Gastroesophageal sphincter (tissue), 4 donors: ENCODE data around the gene DRP2. TPM values are rescaled to one million over a fixed set of nuclear protein-coding genes. Genes with fewer than 3 reads are reported as not detected.
"Not testable (repeated sequence)": the region's sequence is repeated elsewhere in the genome, so short reads cannot be mapped to it uniquely, and the experiment has no call there.

Source experiments
- ATAC-seq: fragments of 150-250 bp; one replicate; pipeline ENCODE4 v1.9.1; 2016; ENCODE audit warnings: mild to moderate bottlenecking, moderate library complexity
- H3K27ac ChIP-seq, 4 donors: fragments of 200-600 bp; sonication (generic) in 3 of 4; 1 replicate in 3 of 4; 2 replicates in 1 of 4; pipeline ENCODE4 v1.5.1; 2016 to 2019
- H3K27me3 ChIP-seq: fragments of 200-600 bp; sonication (generic); one replicate; pipeline ENCODE4 v1.5.1; 2019
- H3K36me3 ChIP-seq, 2 donors: fragments of 200-600 bp; sonication (generic); one replicate each; pipeline ENCODE4 v1.5.1; 2019; ENCODE audit warnings: control low read depth in 1 of 2
- H3K4me1 ChIP-seq, 3 donors: fragments of 200-600 bp; sonication (generic); 1 replicate in 2 of 3; 2 replicates in 1 of 3; pipeline ENCODE4 v1.5.1; 2016 to 2019; ENCODE audit warnings: control low read depth in 2 of 3
- H3K4me3 ChIP-seq, 2 donors: fragments of 200-600 bp; sonication (generic); one replicate each; pipeline ENCODE4 v1.5.1; 2019; ENCODE audit warnings: mild to moderate bottlenecking in 1 of 2, moderate library complexity in 1 of 2
- H3K9me3 ChIP-seq, 3 donors: fragments of 200-600 bp; sonication (generic); one replicate each; pipeline ENCODE4 v1.5.1; 2017 to 2019; ENCODE audit warnings: control low read depth in 2 of 3
- EP300 ChIP-seq: sonication (generic); formaldehyde crosslinking; IDR thresholded peaks from one replicate; pipeline ENCODE4 v1.6.1; 2017; ENCODE audit warnings: antibody characterized with exemption, mild to moderate bottlenecking
- POLR2A ChIP-seq, 2 donors: fragments of 450-650 bp; IDR thresholded peaks; one replicate each; pipeline ENCODE4 v1.6.1; 2017; ENCODE audit warnings: antibody characterized with exemption in 2 of 2, mild to moderate bottlenecking in 2 of 2, moderate library complexity in 1 of 2
- POLR2AphosphoS5 ChIP-seq: sonication (generic); formaldehyde crosslinking; IDR thresholded peaks from one replicate; pipeline ENCODE4 v1.6.1; 2017; ENCODE audit warnings: antibody characterized with exemption
- WGBS, 2 donors: methylation state at CpG; one replicate each; pipeline ENCODE4 v1.1.5; 2018; ENCODE audit warnings: low coverage in 1 of 2; 5-methylcytosine and 5-hydroxymethylcytosine counted together
- total RNA-seq, 4 donors: library from RNA; depleted of rRNA; stranded (reverse); fragments of >200 nt; gene quantifications; one replicate each; pipeline ENCODE4 v1.1.0, GENCODE V29; 2016
- TF ChIP-seq, protein P1 (sequence below), 4 experiments: fragments of 200-600 bp in 2 of 4; fragments of 450-650 bp in 2 of 4; sonication (generic) in 1 of 4; IDR thresholded peaks; one replicate each; pipeline ENCODE4 v1.5.1; 2017 to 2019; ENCODE audit warnings: antibody characterized with exemption in 4 of 4, mild to moderate bottlenecking in 2 of 4, moderate library complexity in 2 of 4

DRP2 gene, protein sequence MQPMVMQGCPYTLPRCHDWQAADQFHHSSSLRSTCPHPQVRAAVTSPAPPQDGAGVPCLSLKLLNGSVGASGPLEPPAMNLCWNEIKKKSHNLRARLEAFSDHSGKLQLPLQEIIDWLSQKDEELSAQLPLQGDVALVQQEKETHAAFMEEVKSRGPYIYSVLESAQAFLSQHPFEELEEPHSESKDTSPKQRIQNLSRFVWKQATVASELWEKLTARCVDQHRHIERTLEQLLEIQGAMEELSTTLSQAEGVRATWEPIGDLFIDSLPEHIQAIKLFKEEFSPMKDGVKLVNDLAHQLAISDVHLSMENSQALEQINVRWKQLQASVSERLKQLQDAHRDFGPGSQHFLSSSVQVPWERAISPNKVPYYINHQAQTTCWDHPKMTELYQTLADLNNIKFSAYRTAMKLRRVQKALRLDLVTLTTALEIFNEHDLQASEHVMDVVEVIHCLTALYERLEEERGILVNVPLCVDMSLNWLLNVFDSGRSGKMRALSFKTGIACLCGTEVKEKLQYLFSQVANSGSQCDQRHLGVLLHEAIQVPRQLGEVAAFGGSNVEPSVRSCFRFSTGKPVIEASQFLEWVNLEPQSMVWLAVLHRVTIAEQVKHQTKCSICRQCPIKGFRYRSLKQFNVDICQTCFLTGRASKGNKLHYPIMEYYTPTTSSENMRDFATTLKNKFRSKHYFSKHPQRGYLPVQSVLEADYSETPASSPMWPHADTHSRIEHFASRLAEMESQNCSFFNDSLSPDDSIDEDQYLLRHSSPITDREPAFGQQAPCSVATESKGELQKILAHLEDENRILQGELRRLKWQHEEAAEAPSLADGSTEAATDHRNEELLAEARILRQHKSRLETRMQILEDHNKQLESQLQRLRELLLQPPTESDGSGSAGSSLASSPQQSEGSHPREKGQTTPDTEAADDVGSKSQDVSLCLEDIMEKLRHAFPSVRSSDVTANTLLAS
- under 1 TPM; 0.20 to 0.54 (median 0.31) TPM for total RNA-seq

DNA sequence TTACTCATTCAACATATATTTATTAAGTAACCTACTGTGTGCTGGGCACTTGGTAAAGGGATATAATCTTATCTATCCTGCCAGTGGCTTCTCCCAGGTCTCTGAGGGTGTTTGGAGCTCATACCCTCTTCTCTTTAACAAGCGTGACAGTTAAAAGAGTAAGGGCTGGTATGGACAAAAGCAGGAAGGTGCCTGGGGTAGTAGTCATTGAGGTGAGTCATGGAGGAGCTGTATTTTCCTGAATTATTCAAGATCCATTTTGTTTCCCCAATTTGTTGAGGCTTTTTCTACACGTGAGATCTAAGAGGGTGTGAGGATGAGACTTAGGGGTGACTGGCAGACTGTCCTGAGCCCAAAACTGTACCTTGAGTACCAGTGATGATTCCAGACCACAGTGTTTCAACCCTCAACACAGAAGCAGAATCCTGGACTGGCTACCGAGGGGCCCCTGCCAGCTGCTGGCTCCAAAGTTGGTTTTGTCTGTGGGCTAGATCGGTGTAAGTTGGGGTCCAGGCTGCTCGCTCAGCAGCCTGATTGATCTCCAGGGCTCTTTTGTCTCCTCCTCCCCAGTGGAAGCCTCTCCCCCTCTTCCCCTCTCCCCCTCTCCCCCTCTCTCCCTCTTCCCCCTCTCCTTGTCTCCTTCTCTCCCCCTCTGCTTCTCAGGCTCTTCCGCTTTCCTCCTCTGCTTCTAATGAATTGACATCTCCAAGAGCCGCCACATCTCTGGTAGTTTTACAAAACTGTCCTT lies at the start of gene DRP2:
DRP2 (plus strand) TSS at position 671 of the 748 bp plus-strand sequence. CDS start 11,862 bp downstream, outside the sequence.
- Histone ChIP-seq H3K4me1 (no peaks in the 10 kb centered on the region), H3K36me3 (no peaks in the 10 kb centered on the region), H3K27ac (no peak within 1 kb of the TSS), H3K27me3 (no peaks in the 10 kb centered on the region), H3K9me3 (no peaks in the 10 kb centered on the region), H3K4me3 (no peak within 1 kb of the TSS)
- TF ChIP-seq, protein P1, sequence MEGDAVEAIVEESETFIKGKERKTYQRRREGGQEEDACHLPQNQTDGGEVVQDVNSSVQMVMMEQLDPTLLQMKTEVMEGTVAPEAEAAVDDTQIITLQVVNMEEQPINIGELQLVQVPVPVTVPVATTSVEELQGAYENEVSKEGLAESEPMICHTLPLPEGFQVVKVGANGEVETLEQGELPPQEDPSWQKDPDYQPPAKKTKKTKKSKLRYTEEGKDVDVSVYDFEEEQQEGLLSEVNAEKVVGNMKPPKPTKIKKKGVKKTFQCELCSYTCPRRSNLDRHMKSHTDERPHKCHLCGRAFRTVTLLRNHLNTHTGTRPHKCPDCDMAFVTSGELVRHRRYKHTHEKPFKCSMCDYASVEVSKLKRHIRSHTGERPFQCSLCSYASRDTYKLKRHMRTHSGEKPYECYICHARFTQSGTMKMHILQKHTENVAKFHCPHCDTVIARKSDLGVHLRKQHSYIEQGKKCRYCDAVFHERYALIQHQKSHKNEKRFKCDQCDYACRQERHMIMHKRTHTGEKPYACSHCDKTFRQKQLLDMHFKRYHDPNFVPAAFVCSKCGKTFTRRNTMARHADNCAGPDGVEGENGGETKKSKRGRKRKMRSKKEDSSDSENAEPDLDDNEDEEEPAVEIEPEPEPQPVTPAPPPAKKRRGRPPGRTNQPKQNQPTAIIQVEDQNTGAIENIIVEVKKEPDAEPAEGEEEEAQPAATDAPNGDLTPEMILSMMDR (IDR thresholded peaks at IDR 0.05), result no peak
- no peak for TF ChIP-seq POLR2A (IDR thresholded peaks at IDR 0.05)
- no peak for TF ChIP-seq EP300
- TF ChIP-seq POLR2AphosphoS5, result no peak
- 69% methylated on average over 3 of the region's 7 CpGs; no CpG with 5 or more reads in 1 of the 2 donors for WGBS, 2 donors
- ATAC-seq, result no peak

DNA sequence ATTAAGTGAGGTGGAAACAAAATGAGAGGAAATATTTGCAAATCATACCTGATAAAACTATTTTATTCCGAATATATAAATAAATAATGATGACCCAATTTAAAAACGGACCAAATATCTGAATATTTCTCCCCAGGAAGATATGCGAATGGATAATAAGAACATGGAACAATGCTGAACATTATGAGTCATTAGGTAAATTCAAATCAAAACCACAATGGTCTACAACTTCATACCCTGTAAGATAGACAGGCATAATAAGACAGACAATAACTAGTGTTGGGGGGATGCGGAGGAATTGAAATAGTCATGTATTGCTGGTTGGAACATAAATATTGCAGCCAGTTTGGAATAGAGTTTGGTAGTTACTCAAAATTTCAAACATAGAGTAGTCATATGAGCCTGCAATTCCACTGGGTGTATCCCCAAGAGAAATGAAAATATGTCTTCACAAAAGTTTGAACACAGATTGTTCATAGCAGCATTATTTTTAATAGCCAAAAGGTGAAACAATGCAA lies 47.6 kb upstream of the DRP2 start:
- Histone ChIP-seq H3K4me3 (no peak overlapping the region), H3K27me3 (no peaks in the 10 kb centered on the region), H3K9me3 (no peaks in the 10 kb centered on the region), H3K4me1 (no peaks in the 10 kb centered on the region), H3K27ac (no peak overlapping the region), H3K36me3 (no peaks in the 10 kb centered on the region)
- ATAC-seq, result no peak
- no peak for TF ChIP-seq POLR2A (IDR thresholded peaks at IDR 0.05)
- no peak for TF ChIP-seq POLR2AphosphoS5
- TF ChIP-seq EP300, result no peak
- TF ChIP-seq, protein P1 (IDR thresholded peaks at IDR 0.05), result no peak
- WGBS, 2 donors, result 56 to 77% methylated on average over 4 of the region's 4 CpGs

DNA sequence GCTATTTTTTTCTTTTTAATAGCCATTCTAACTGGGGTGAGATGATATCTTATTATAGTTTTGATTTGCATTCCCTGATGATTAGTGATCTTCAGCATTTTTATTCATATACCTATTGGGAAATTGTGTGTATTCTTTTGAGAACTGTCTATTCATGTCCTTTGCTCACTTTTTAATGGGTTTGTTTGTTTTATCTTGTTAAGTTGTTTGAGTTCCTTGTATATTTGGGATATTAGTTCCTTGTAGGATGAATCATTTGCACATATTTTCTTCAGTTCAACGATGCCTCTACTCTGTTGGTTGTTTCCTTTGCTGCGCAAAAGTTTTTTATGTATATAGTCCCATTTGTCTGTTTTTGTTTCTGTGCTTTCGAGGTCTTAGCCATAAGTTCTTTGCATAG lies 43.1 kb upstream of the DRP2 start:
- TF ChIP-seq EP300 (no peak), POLR2AphosphoS5 (no peak), POLR2A (IDR thresholded peaks at IDR 0.05) (no peak)
- TF ChIP-seq, protein P1 (IDR thresholded peaks at IDR 0.05), result no peak
- WGBS, 2 donors, result 74 to 79% methylated on average over 2 of the region's 3 CpGs
- H3K27ac ChIP-seq, result no peak overlapping the region
- no peak overlapping the region for H3K4me3 ChIP-seq
- H3K27me3 ChIP-seq, result no peaks in the 10 kb centered on the region
- H3K9me3 ChIP-seq, result no peaks in the 10 kb centered on the region
- ATAC-seq, result no peak
- no peaks in the 10 kb centered on the region for H3K36me3 ChIP-seq
- H3K4me1 ChIP-seq, result no peaks in the 10 kb centered on the region

DNA sequence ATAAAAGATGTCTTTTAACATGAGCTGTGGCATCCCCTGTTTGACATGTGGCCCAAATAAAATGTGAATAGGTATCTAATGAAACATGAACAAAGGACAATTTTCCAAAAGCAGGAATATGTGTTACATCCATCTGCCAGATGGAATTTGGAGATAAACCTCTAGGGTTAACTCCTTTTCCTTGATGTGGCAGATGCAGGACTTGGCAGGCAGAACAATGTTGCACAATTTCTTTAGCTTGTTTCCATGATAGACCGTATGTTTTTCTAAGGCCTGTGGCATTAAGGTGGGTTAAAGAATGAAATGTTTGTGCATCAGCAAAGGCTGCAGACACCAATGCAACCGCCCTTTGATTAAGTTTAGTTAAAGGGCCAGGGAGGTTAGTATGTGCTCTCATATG lies 34.7 kb upstream of the DRP2 start:
- not testable (repeated sequence) for ATAC-seq, H3K9me3 ChIP-seq, H3K4me1 ChIP-seq, H3K27ac ChIP-seq, H3K4me3 ChIP-seq, H3K27me3 ChIP-seq, H3K36me3 ChIP-seq
- WGBS, 2 donors, result 42% methylated on average over 2 of the region's 2 CpGs; no CpG with 5 or more reads in 1 of the 2 donors

DNA sequence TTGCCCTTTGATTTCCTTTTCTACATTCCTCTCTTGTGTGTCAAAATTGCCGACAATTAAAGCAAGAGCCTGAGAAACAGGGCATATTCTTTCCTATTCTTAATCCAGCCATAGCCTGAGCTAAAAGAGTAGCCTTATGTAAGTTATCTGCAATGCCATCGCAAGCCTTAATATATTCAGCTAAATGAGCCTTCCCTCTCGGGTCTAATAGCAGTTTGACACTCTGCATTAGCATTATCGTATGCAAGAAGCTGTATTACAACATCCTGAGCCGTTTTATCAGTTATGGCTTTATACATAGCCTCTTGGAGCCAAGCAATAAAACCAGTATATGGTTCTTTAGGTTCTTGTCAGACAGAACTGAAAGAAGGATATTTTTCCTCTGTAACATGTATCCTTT lies 31.6 kb upstream of the DRP2 start:
- not testable (repeated sequence) for ATAC-seq, H3K4me3 ChIP-seq, H3K9me3 ChIP-seq, H3K27me3 ChIP-seq, H3K27ac ChIP-seq, H3K4me1 ChIP-seq, H3K36me3 ChIP-seq
- 39 to 49% methylated on average over 4 to 5 of the region's 5 CpGs for WGBS, 2 donors
